Measurements from ENCODE around the gene LNX2. TPM values are rescaled to one million over a fixed set of nuclear protein-coding genes. Genes with fewer than 3 reads are reported as not detected.

Gene LNX2
- total and polyA plus RNA-seq, 4 donors, result 6.2 to 12.0 (median 7.5) TPM

DNA sequence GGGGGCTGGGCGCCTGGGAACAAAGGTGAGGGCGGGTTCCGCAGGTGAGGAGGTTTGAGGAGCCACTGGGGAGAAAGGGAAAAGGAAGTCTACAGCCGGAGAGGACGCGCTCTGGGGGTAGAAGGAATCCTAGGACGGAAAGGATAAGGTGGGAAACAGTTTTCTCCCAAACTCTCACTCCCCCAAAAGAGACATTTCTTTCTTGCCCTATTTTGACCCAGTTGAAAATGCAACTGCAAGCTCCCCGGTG lies 712 bp upstream of the LNX2 start:
- H3K27me3 ChIP-seq (ENCODE audit: control insufficient read depth, insufficient read depth, low read length), result no peaks in the 10 kb centered on the region
- H3K27ac ChIP-seq (ENCODE audit: low read depth, low read length), result peak overlapping the region; percentile 93
- no peaks in the 10 kb centered on the region for H3K9me3 ChIP-seq (ENCODE audit: control insufficient read depth, insufficient read depth, low read length)
- peak overlapping the region; percentile 80 for H3K4me3 ChIP-seq (ENCODE audit: low read depth, low read length)
- H3K36me3 ChIP-seq (ENCODE audit: control insufficient read depth, insufficient read depth, low read length), result no peaks in the 10 kb centered on the region
- peaks cover 7% of the 10 kb centered on the region for H3K4me1 ChIP-seq (ENCODE audit: control insufficient read depth, insufficient read depth, low read length)
- WGBS (ENCODE audit: insufficient coverage), result 0% methylated on average over 3 of the region's 8 CpGs
- no peak for DNase-seq (ENCODE audit: low read depth in 4 of 6, low spot score in 6 of 6)

DNA sequence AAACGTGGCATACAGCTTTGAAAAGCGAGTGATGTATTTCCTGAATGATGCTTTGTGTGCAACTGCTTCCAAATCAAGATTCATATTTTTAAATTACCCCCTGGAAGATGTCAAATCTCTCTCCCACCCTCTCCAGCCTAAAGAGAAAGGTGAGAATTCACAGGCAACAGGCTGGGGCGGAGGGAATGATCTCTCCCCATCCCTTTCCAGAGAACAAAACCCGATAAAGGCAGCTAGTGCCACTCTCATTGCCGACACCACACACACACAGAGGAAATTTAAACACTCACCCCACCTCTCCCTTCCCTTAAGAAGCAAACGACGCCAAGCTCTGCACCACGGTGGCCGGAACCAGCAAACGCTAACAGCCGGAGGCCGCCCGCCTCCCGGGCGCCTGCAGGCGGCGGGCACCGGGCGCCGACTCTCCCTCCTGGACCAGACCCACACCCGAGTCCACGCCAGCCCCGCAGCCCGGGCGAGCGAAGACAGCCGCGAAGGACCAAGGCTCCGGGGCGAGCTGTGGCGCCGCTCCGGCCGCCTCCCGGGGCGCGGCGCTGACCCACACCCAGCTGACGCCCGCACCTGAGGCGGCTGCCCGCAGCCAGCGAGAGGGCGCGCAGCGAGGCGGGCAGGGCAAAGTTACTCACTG lies 477 bp downstream of the LNX2 start:
- Histone ChIP-seq H3K4me3 (ENCODE audit: low read depth, low read length) (peak overlapping the region; percentile 80), H3K4me1 (ENCODE audit: control insufficient read depth, insufficient read depth, low read length) (peaks cover 7% of the 10 kb centered on the region), H3K27me3 (ENCODE audit: control insufficient read depth, insufficient read depth, low read length) (no peaks in the 10 kb centered on the region), H3K27ac (ENCODE audit: low read depth, low read length) (peak overlapping the region; percentile 17), H3K36me3 (ENCODE audit: control insufficient read depth, insufficient read depth, low read length) (no peaks in the 10 kb centered on the region), H3K9me3 (ENCODE audit: control insufficient read depth, insufficient read depth, low read length) (no peaks in the 10 kb centered on the region)
- DNase-seq (ENCODE audit: low read depth in 4 of 6, low spot score in 6 of 6), result peak in 1 of 6 donors; percentile 64
- under 1% methylated on average over 42 of the region's 47 CpGs for WGBS (ENCODE audit: insufficient coverage)

DNA sequence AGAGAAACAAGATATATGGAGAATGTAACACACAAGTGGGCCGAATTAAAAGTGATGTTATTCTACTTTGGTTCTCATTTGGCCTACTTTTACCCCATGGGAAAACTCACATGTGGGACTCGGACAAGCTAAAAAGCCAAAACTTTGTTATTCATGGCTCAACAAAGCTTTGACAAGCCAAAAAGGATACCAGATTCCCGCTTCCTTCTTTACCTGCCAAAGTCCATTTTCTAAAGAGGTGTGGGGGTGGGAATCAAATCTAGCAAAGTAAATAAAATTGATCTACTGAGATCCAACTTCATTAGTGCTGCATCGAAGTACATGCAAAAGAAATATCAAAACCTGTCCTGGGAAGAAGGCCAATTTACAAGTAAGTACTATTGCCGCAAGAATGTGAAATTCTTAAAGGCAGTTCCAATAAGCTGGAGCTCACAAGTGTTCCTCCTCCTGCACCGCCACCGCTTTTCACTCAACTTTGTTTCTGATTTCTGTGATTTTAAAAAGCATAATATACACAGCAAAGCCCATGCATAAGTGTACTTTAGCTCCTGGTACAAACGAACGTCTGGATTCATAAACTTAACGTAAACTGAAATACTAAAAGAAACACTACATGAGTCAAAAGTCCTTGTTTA lies 1.1 kb downstream of the LNX2 start:
- H3K4me1 ChIP-seq (ENCODE audit: control insufficient read depth, insufficient read depth, low read length), result peaks cover 7% of the 10 kb centered on the region
- no peak for DNase-seq (ENCODE audit: low read depth in 4 of 6, low spot score in 6 of 6)
- no peaks in the 10 kb centered on the region for H3K27me3 ChIP-seq (ENCODE audit: control insufficient read depth, insufficient read depth, low read length)
- WGBS (ENCODE audit: insufficient coverage), result no CpG with 5 or more reads among the region's 10 CpGs
- H3K9me3 ChIP-seq (ENCODE audit: control insufficient read depth, insufficient read depth, low read length), result no peaks in the 10 kb centered on the region
- no peaks in the 10 kb centered on the region for H3K36me3 ChIP-seq (ENCODE audit: control insufficient read depth, insufficient read depth, low read length)
- H3K4me3 ChIP-seq (ENCODE audit: low read depth, low read length), result peak overlapping the region; percentile 80
- peak overlapping the region; percentile 17 for H3K27ac ChIP-seq (ENCODE audit: low read depth, low read length)

DNA sequence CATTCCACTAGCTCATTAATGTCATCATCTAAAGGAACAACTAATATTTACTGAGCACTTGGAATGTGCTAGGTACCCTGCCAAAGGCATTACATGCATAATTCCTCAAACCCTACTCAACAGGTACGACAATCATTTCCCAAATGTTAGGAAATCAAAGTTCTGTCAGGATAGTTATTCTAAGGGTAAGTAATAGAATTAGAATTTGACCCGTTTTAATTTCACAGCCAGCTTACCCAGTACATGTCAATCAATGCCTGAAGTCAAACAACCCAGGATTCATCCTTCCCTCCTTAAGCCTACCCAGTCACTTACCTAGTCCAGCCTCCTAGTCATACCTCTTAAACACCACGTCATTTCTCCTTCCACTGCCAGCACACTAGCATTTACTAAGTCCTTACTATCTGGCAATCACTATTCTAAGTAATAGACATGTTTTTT lies 2.4 kb downstream of the LNX2 start:
- Histone ChIP-seq H3K36me3 (ENCODE audit: control insufficient read depth, insufficient read depth, low read length) (no peaks in the 10 kb centered on the region), H3K4me3 (ENCODE audit: low read depth, low read length) (no peak overlapping the region), H3K9me3 (ENCODE audit: control insufficient read depth, insufficient read depth, low read length) (no peaks in the 10 kb centered on the region), H3K4me1 (ENCODE audit: control insufficient read depth, insufficient read depth, low read length) (peaks cover 7% of the 10 kb centered on the region), H3K27ac (ENCODE audit: low read depth, low read length) (no peak overlapping the region), H3K27me3 (ENCODE audit: control insufficient read depth, insufficient read depth, low read length) (no peaks in the 10 kb centered on the region)
- no peak for DNase-seq (ENCODE audit: low read depth in 4 of 6, low spot score in 6 of 6)
- 100% methylated on average over 1 of the region's 3 CpGs for WGBS (ENCODE audit: insufficient coverage)

DNA sequence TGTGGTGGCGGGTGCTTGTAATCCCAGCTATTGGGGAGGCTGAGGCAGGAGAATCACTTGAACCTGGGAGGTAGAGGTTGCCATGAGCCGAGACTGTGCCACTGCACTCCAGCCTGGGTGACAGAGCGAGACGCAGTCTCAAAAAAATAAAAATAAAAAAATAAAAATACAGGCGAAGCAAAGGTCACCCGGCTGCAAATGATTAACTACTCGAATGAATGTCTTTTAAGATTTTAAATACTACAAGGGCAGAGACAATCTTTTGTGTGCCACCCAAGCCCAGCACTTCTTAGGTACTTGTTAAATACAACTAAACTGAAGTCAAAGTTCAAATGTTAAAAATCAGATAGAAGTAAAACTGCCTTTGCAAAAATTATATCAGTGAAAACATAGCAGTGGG lies 6.7 kb downstream of the LNX2 start:
- no peaks in the 10 kb centered on the region for H3K36me3 ChIP-seq (ENCODE audit: control insufficient read depth, insufficient read depth, low read length)
- H3K9me3 ChIP-seq (ENCODE audit: control insufficient read depth, insufficient read depth, low read length), result no peaks in the 10 kb centered on the region
- no peak for DNase-seq (ENCODE audit: low read depth in 4 of 6, low spot score in 6 of 6)
- no peaks in the 10 kb centered on the region for H3K27me3 ChIP-seq (ENCODE audit: control insufficient read depth, insufficient read depth, low read length)
- H3K27ac ChIP-seq (ENCODE audit: low read depth, low read length), result no peak overlapping the region
- no peak overlapping the region for H3K4me3 ChIP-seq (ENCODE audit: low read depth, low read length)
- 100% methylated on average over 1 of the region's 7 CpGs for WGBS (ENCODE audit: insufficient coverage)
- H3K4me1 ChIP-seq (ENCODE audit: control insufficient read depth, insufficient read depth, low read length), result no peaks in the 10 kb centered on the region

DNA sequence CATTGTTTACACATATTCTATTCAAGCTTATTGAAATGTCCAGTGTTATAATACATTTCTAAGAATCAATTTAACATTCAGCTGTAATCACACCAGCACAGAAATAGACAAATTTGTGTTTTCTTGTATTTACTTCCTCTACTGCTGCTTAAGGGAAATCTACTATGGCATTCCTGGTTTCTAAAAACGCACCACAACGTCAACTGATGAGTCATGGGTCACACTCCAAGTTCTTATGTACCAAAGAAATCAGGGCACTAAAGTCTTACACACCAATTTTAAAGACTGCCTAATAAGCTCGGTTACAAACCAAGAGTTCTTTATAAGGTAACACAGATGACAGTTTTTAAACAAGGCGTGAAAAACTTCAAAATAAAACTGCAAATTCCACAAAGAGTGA lies 13.2 kb downstream of the LNX2 start:
- no peaks in the 10 kb centered on the region for H3K36me3 ChIP-seq (ENCODE audit: control insufficient read depth, insufficient read depth, low read length)
- DNase-seq (ENCODE audit: low read depth in 4 of 6, low spot score in 6 of 6), result no peak
- no peaks in the 10 kb centered on the region for H3K9me3 ChIP-seq (ENCODE audit: control insufficient read depth, insufficient read depth, low read length)
- no peak overlapping the region for H3K27ac ChIP-seq (ENCODE audit: low read depth, low read length)
- H3K4me3 ChIP-seq (ENCODE audit: low read depth, low read length), result no peak overlapping the region
- whole genome bisulfite sequencing (ENCODE audit: insufficient coverage), result 70% methylated on average over 2 of the region's 4 CpGs
- no peaks in the 10 kb centered on the region for H3K27me3 ChIP-seq (ENCODE audit: control insufficient read depth, insufficient read depth, low read length)
- H3K4me1 ChIP-seq (ENCODE audit: control insufficient read depth, insufficient read depth, low read length), result no peaks in the 10 kb centered on the region

DNA sequence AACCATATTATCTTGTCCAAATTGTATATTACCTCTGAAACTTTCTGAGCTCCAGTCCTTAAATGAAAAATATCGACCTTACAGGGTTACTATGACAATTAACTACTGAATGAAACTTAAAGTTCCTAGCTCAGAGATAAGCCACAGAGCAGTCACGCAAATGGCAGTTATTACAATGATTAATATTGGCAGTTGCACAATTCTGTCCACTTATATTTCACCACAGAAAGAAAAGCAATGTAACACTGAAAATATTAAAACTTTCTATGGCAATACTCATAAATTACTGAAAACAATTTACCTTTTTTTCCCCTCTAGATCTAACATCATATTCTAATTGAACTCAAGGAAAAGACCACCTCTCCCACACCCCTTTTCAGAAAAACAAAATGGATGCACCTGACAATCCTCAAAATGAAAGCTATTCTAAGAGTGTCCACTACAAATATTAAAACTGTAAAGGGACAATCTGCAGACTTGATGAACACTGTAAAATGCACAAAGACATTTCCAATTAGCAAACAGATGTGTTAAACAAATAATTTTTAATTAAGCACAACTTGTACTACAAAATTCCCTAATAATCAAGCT lies 14.6 kb downstream of the LNX2 start:
- WGBS (ENCODE audit: insufficient coverage), result no CpG with 5 or more reads among the region's 2 CpGs
- Histone ChIP-seq H3K36me3 (ENCODE audit: control insufficient read depth, insufficient read depth, low read length) (no peaks in the 10 kb centered on the region), H3K9me3 (ENCODE audit: control insufficient read depth, insufficient read depth, low read length) (no peaks in the 10 kb centered on the region), H3K4me3 (ENCODE audit: low read depth, low read length) (no peak overlapping the region), H3K4me1 (ENCODE audit: control insufficient read depth, insufficient read depth, low read length) (no peaks in the 10 kb centered on the region), H3K27ac (ENCODE audit: low read depth, low read length) (no peak overlapping the region), H3K27me3 (ENCODE audit: control insufficient read depth, insufficient read depth, low read length) (no peaks in the 10 kb centered on the region)
- no peak for DNase-seq (ENCODE audit: low read depth in 4 of 6, low spot score in 6 of 6)

DNA sequence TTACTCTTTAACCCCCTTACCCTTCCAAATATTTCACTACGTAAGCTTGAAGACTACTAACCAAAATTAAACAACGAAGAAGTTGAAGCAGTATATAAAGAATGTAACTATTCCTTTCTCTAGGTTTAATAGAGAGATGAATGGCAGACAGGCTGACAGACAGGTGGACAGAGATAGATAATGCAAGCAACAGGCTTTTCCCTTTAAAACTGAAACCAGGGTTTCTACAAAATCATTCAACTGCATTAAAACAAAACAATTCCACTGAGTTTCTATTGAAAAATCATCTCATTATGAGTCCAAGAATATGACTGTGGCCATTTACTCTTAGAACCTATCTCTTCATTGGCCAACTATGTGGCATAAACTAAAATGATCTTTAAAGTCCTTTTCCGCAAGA lies 15.2 kb downstream of the LNX2 start:
- Histone ChIP-seq H3K27ac (ENCODE audit: low read depth, low read length) (no peak overlapping the region), H3K27me3 (ENCODE audit: control insufficient read depth, insufficient read depth, low read length) (no peaks in the 10 kb centered on the region), H3K4me3 (ENCODE audit: low read depth, low read length) (no peak overlapping the region), H3K9me3 (ENCODE audit: control insufficient read depth, insufficient read depth, low read length) (no peaks in the 10 kb centered on the region), H3K36me3 (ENCODE audit: control insufficient read depth, insufficient read depth, low read length) (no peaks in the 10 kb centered on the region), H3K4me1 (ENCODE audit: control insufficient read depth, insufficient read depth, low read length) (no peaks in the 10 kb centered on the region)
- DNase-seq (ENCODE audit: low read depth in 4 of 6, low spot score in 6 of 6), result no peak
- WGBS (ENCODE audit: insufficient coverage), result no CpG with 5 or more reads among the region's 3 CpGs

DNA sequence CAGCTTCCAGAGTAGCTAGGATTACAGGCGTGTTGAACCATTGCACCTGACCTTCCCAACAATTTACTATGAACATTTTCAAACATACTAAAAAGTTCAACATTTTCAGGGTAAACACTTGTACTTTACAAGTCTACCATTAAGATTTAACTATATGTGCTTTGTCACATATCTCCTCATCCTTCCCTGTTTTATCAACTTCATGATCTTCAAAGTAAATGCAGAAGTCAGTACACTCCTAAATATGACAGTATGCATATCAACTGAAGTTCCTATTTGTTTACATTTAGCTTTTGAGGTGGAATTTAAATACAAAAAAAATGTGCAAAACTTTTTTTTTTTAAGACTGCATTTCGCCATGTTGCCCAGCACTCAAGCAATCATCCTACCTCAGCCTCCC lies 18.5 kb downstream of the LNX2 start:
- no peaks in the 10 kb centered on the region for H3K9me3 ChIP-seq (ENCODE audit: control insufficient read depth, insufficient read depth, low read length)
- H3K27ac ChIP-seq (ENCODE audit: low read depth, low read length), result no peak overlapping the region
- DNase-seq (ENCODE audit: low read depth in 4 of 6, low spot score in 6 of 6), result no peak
- no peak overlapping the region for H3K4me3 ChIP-seq (ENCODE audit: low read depth, low read length)
- 94% methylated on average over 2 of the region's 2 CpGs for WGBS (ENCODE audit: insufficient coverage)
- H3K36me3 ChIP-seq (ENCODE audit: control insufficient read depth, insufficient read depth, low read length), result no peaks in the 10 kb centered on the region
- no peaks in the 10 kb centered on the region for H3K4me1 ChIP-seq (ENCODE audit: control insufficient read depth, insufficient read depth, low read length)
- H3K27me3 ChIP-seq (ENCODE audit: control insufficient read depth, insufficient read depth, low read length), result no peaks in the 10 kb centered on the region

DNA sequence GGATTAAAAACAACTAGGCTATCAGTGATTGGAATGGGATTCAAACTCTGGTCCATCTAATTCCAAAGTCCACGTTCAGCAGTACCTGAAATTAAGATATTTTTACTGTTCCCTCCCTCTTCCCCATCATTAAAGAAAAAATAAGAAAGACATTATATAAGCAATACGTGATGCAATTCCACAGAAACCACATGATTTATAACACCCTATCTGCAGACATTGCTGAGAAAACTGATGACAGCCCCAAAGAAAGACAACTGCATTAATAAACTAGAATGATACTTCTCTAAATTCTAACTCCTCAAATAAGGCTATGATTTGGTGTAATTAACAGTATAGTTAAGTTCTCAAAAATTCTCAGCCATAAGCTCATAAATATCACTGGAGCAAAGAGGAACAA lies 19.1 kb downstream of the LNX2 start:
- no peaks in the 10 kb centered on the region for H3K4me1 ChIP-seq (ENCODE audit: control insufficient read depth, insufficient read depth, low read length)
- no peaks in the 10 kb centered on the region for H3K9me3 ChIP-seq (ENCODE audit: control insufficient read depth, insufficient read depth, low read length)
- no peaks in the 10 kb centered on the region for H3K36me3 ChIP-seq (ENCODE audit: control insufficient read depth, insufficient read depth, low read length)
- no peaks in the 10 kb centered on the region for H3K27me3 ChIP-seq (ENCODE audit: control insufficient read depth, insufficient read depth, low read length)
- no CpG with 5 or more reads among the region's 2 CpGs for WGBS (ENCODE audit: insufficient coverage)
- no peak for DNase-seq (ENCODE audit: low read depth in 4 of 6, low spot score in 6 of 6)
- no peak overlapping the region for H3K27ac ChIP-seq (ENCODE audit: low read depth, low read length)
- H3K4me3 ChIP-seq (ENCODE audit: low read depth, low read length), result no peak overlapping the region

All from spinal cord (tissue), 10 donors.